SK-N-MC (cell line): ENCODE measurements around the gene AP3S2.

ENCODE experiments used
- EZH2 ChIP-seq: fragments of 200-600 bp; sonication (generic); IDR thresholded peaks from one replicate; pipeline ENCODE4 v1.6.1; 2017; ENCODE audit warnings: antibody characterized with exemption
- FOXP2 ChIP-seq: optimal IDR thresholded peaks from 2 replicates; pipeline ENCODE3; 2011; ENCODE audit warnings: mild to moderate bottlenecking, moderate library complexity; ENCODE audit not compliant: insufficient read depth; ENCODE audit errors: extremely low read length, control extremely low read depth
- POLR2AphosphoS5 ChIP-seq: IDR thresholded peaks from 2 replicates; pipeline ENCODE4 v1.6.1; 2012; ENCODE audit warnings: mild to moderate bottlenecking, low read depth, low read length, borderline replicate concordance

- TF ChIP-seq POLR2AphosphoS5 (no peak), EZH2 (no peak), FOXP2 (no peak)
These were observed 13.1 kb downstream of the AP3S2 start for GRCh38 chr15:89880727-89881126.
